ENCODE results near the gene SLCO4A1.

GRCh38 chr20:62706857-62707256 is 64.6 kb downstream of the SLCO4A1 start:
- TF ChIP-seq CTCF (IDR thresholded peaks at IDR 0.05) (no peak), ZFX (IDR thresholded peaks at IDR 0.05; ENCODE audit: borderline replicate concordance) (no peak)
